ENCODE data around the gene POLR2F. TPM values are rescaled to one million over a fixed set of nuclear protein-coding genes. Genes with fewer than 3 reads are reported as not detected.

POLR2F gene
- total and polyA plus RNA-seq, 2 donors, result 82.4 to 88.0 TPM

GRCh38 chr22:37930270-37930951 lies 23.1 kb upstream of the POLR2F start:
- Histone ChIP-seq H3K9me3 (ENCODE audit: control insufficient read depth in 2 of 2, insufficient read depth in 1 of 2, low read length in 1 of 2) (no peaks in the 10 kb centered on the region), H3K4me1 (ENCODE audit: control insufficient read depth in 2 of 2, insufficient read depth in 2 of 2, low read length in 2 of 2) (peaks cover 3 to 8% of the 10 kb centered on the region in 2 donors), H3K27ac (ENCODE audit: low read depth in 1 of 2, low read length in 1 of 2) (no peak overlapping the region), H3K4me3 (ENCODE audit: low read length in 2 of 2) (no peak overlapping the region), H3K36me3 (ENCODE audit: control insufficient read depth in 2 of 2, insufficient read depth in 2 of 2, low read length in 1 of 2) (peaks cover 19 to 39% of the 10 kb centered on the region in 2 donors), H3K27me3 (ENCODE audit: control insufficient read depth in 2 of 2, insufficient read depth in 1 of 2, low read length in 1 of 2) (no peaks in the 10 kb centered on the region)
- no peak for DNase-seq (ENCODE audit: low read depth in 6 of 9, low spot score in 9 of 9)
- 96% methylated on average over 11 of the region's 11 CpGs for WGBS

DNA sequence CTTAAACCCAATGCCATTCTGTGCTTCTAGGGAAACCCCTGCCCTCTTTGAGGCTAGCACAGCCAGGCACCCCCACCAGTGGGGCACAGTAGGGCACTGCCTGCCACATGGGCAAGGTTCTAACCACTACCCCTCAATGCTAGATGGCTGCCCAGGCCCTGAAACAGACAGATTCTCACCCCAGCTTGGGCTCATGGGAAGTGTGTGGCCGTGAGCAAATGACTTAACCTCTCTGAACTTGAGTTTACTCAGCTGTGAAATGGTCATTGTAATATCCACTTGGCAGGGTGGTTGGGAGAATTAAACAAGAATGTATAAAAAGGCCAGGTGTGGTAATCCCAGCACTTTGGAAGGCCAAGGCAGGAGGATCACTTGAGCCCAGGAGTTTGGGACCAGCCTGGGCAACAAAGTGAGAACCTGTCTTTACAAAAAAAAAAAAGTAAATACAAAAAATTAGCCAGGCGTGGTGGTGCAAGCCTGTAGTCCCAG lies 22.5 kb upstream of the POLR2F start:
- WGBS, result 96% methylated on average over 2 of the region's 2 CpGs
- Histone ChIP-seq H3K36me3 (ENCODE audit: control insufficient read depth in 2 of 2, insufficient read depth in 2 of 2, low read length in 1 of 2) (peaks cover 19 to 33% of the 10 kb centered on the region in 2 donors), H3K27ac (ENCODE audit: low read depth in 1 of 2, low read length in 1 of 2) (no peak overlapping the region), H3K9me3 (ENCODE audit: control insufficient read depth in 2 of 2, insufficient read depth in 1 of 2, low read length in 1 of 2) (no peaks in the 10 kb centered on the region), H3K27me3 (ENCODE audit: control insufficient read depth in 2 of 2, insufficient read depth in 1 of 2, low read length in 1 of 2) (no peaks in the 10 kb centered on the region), H3K4me3 (ENCODE audit: low read length in 2 of 2) (no peak overlapping the region), H3K4me1 (ENCODE audit: control insufficient read depth in 2 of 2, insufficient read depth in 2 of 2, low read length in 2 of 2) (peaks cover 3 to 8% of the 10 kb centered on the region in 2 donors)
- no peak for DNase-seq (ENCODE audit: low read depth in 6 of 9, low spot score in 9 of 9)

- no peak for DNase-seq (ENCODE audit: low read depth in 6 of 9, low spot score in 9 of 9)
- WGBS, result 97% methylated on average over 6 of the region's 6 CpGs
- H3K27ac ChIP-seq (ENCODE audit: low read depth in 1 of 2, low read length in 1 of 2), result no peak overlapping the region
- no peaks in the 10 kb centered on the region for H3K9me3 ChIP-seq (ENCODE audit: control insufficient read depth in 2 of 2, insufficient read depth in 1 of 2, low read length in 1 of 2)
- H3K27me3 ChIP-seq (ENCODE audit: control insufficient read depth in 2 of 2, insufficient read depth in 1 of 2, low read length in 1 of 2), result no peaks in the 10 kb centered on the region
- peaks cover 16 to 27% of the 10 kb centered on the region in 2 donors for H3K36me3 ChIP-seq (ENCODE audit: control insufficient read depth in 2 of 2, insufficient read depth in 2 of 2, low read length in 1 of 2)
- H3K4me3 ChIP-seq (ENCODE audit: low read length in 2 of 2), result no peak overlapping the region
- peaks cover 3 to 8% of the 10 kb centered on the region in 2 donors for H3K4me1 ChIP-seq (ENCODE audit: control insufficient read depth in 2 of 2, insufficient read depth in 2 of 2, low read length in 2 of 2)
Observed at GRCh38 chr22:37931893-37932389, 21.6 kb upstream of the POLR2F start.

DNA sequence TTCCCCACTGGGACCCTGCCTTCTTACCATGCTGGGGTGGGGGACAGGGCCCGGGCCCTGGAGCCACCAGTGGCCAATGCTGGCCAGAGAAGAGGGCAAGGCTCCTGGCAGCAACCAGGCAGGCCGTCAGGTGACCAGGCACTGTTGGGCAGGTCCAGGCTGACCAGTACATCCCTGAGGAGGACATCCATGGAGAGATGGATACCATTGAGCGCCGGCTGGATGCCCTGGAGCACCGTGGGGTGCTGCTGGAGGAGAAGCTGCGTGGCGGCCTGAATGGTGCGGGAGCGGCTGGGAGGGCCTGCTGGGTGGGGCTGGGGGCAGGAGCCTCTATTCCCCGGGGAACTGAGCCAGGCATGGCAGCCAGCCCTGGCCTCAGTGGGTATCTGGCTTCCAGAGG lies 21.1 kb upstream of the POLR2F start:
- Histone ChIP-seq H3K27ac (ENCODE audit: low read depth in 1 of 2, low read length in 1 of 2) (no peak overlapping the region), H3K4me3 (ENCODE audit: low read length in 2 of 2) (no peak overlapping the region), H3K9me3 (ENCODE audit: control insufficient read depth in 2 of 2, insufficient read depth in 1 of 2, low read length in 1 of 2) (no peaks in the 10 kb centered on the region), H3K27me3 (ENCODE audit: control insufficient read depth in 2 of 2, insufficient read depth in 1 of 2, low read length in 1 of 2) (no peaks in the 10 kb centered on the region), H3K36me3 (ENCODE audit: control insufficient read depth in 2 of 2, insufficient read depth in 2 of 2, low read length in 1 of 2) (peaks cover 14 to 27% of the 10 kb centered on the region in 2 donors), H3K4me1 (ENCODE audit: control insufficient read depth in 2 of 2, insufficient read depth in 2 of 2, low read length in 2 of 2) (peaks cover 3 to 8% of the 10 kb centered on the region in 2 donors)
- DNase-seq (ENCODE audit: low read depth in 6 of 9, low spot score in 9 of 9), result no peak
- 97% methylated on average over 10 of the region's 10 CpGs for WGBS

GRCh38 chr22:37932821-37933578 lies 20.5 kb upstream of the POLR2F start:
- DNase-seq (ENCODE audit: low read depth in 6 of 9, low spot score in 9 of 9), result no peak
- 96% methylated on average over 21 of the region's 21 CpGs for WGBS
- Histone ChIP-seq H3K36me3 (ENCODE audit: control insufficient read depth in 2 of 2, insufficient read depth in 2 of 2, low read length in 1 of 2) (peaks cover 14 to 23% of the 10 kb centered on the region in 2 donors), H3K27me3 (ENCODE audit: control insufficient read depth in 2 of 2, insufficient read depth in 1 of 2, low read length in 1 of 2) (no peaks in the 10 kb centered on the region), H3K4me3 (ENCODE audit: low read length in 2 of 2) (no peak overlapping the region), H3K27ac (ENCODE audit: low read depth in 1 of 2, low read length in 1 of 2) (no peak overlapping the region), H3K9me3 (ENCODE audit: control insufficient read depth in 2 of 2, insufficient read depth in 1 of 2, low read length in 1 of 2) (no peaks in the 10 kb centered on the region), H3K4me1 (ENCODE audit: control insufficient read depth in 2 of 2, insufficient read depth in 2 of 2, low read length in 2 of 2) (peaks cover 3 to 8% of the 10 kb centered on the region in 2 donors)

GRCh38 chr22:37933711-37934376 lies 19.7 kb upstream of the POLR2F start:
- 15% methylated on average over 13 of the region's 13 CpGs for WGBS
- Histone ChIP-seq H3K9me3 (ENCODE audit: control insufficient read depth in 2 of 2, insufficient read depth in 1 of 2, low read length in 1 of 2) (no peaks in the 10 kb centered on the region), H3K4me3 (ENCODE audit: low read length in 2 of 2) (no peak overlapping the region), H3K27ac (ENCODE audit: low read depth in 1 of 2, low read length in 1 of 2) (no peak overlapping the region), H3K4me1 (ENCODE audit: control insufficient read depth in 2 of 2, insufficient read depth in 2 of 2, low read length in 2 of 2) (peaks cover 3 to 8% of the 10 kb centered on the region in 2 donors), H3K27me3 (ENCODE audit: control insufficient read depth in 2 of 2, insufficient read depth in 1 of 2, low read length in 1 of 2) (no peaks in the 10 kb centered on the region), H3K36me3 (ENCODE audit: control insufficient read depth in 2 of 2, insufficient read depth in 2 of 2, low read length in 1 of 2) (peaks cover 12 to 23% of the 10 kb centered on the region in 2 donors)
- peak; percentile 24 to 81 (median 64) for DNase-seq (ENCODE audit: low read depth in 6 of 9, low spot score in 9 of 9)

- WGBS, result 95% methylated on average over 12 of the region's 12 CpGs
- Histone ChIP-seq H3K4me1 (ENCODE audit: control insufficient read depth in 2 of 2, insufficient read depth in 2 of 2, low read length in 2 of 2) (no peaks in the 10 kb centered on the region), H3K9me3 (ENCODE audit: control insufficient read depth in 2 of 2, insufficient read depth in 1 of 2, low read length in 1 of 2) (no peaks in the 10 kb centered on the region), H3K4me3 (ENCODE audit: low read length in 2 of 2) (no peak overlapping the region), H3K36me3 (ENCODE audit: control insufficient read depth in 2 of 2, insufficient read depth in 2 of 2, low read length in 1 of 2) (peaks cover 12% of the 10 kb centered on the region in 2 donors), H3K27ac (ENCODE audit: low read depth in 1 of 2, low read length in 1 of 2) (no peak overlapping the region), H3K27me3 (ENCODE audit: control insufficient read depth in 2 of 2, insufficient read depth in 1 of 2, low read length in 1 of 2) (no peaks in the 10 kb centered on the region)
- no peak for DNase-seq (ENCODE audit: low read depth in 6 of 9, low spot score in 9 of 9)
Observed at GRCh38 chr22:37940698-37941376, 12.7 kb upstream of the POLR2F start.

- no peak for DNase-seq (ENCODE audit: low read depth in 6 of 9, low spot score in 9 of 9)
- Histone ChIP-seq H3K9me3 (ENCODE audit: control insufficient read depth in 2 of 2, insufficient read depth in 1 of 2, low read length in 1 of 2) (no peaks in the 10 kb centered on the region), H3K27me3 (ENCODE audit: control insufficient read depth in 2 of 2, insufficient read depth in 1 of 2, low read length in 1 of 2) (no peaks in the 10 kb centered on the region), H3K27ac (ENCODE audit: low read depth in 1 of 2, low read length in 1 of 2) (no peak overlapping the region), H3K4me1 (ENCODE audit: control insufficient read depth in 2 of 2, insufficient read depth in 2 of 2, low read length in 2 of 2) (no peaks in the 10 kb centered on the region), H3K36me3 (ENCODE audit: control insufficient read depth in 2 of 2, insufficient read depth in 2 of 2, low read length in 1 of 2) (peaks cover 9% of the 10 kb centered on the region in 2 donors), H3K4me3 (ENCODE audit: low read length in 2 of 2) (no peak overlapping the region)
- WGBS, result 97% methylated on average over 8 of the region's 8 CpGs
Observed at GRCh38 chr22:37942133-37942532, 11.4 kb upstream of the POLR2F start.
